ENCODE data around the gene IL32. TPM values are rescaled to one million over a fixed set of nuclear protein-coding genes. Genes with fewer than 3 reads are reported as not detected.
A peak's percentile ranks its signal among the peaks of the same experiment; 100 is the strongest.

The IL32 gene
- total and polyA plus RNA-seq, 9 of the 15 experiments (the other 6 are each of a cell fraction or from before 2014, with no cell fraction given) = 0.21 to 2.2 (median 0.37) TPM; not detected in 3

GRCh38 chr16:3028716-3029319 lies 36.6 kb upstream of the IL32 start:
- Histone ChIP-seq H2AFZ (ENCODE audit: low read depth, low read length) (peak overlapping the region; percentile 71; the same call in 1 of the 2 replicates), H3K36me3 (ENCODE audit: control insufficient read depth, insufficient read depth, low read length) (peaks cover 24% of the 10 kb centered on the region; the same call in 2 of the 3 replicates), H3K9me3 (replicated peaks; ENCODE audit: control insufficient read depth, insufficient read depth, low read depth, low read length) (no peaks in the 10 kb centered on the region), H3K4me2 (ENCODE audit: insufficient read depth, low read length) (peak overlapping the region; percentile 67), H3K27me3 (ENCODE audit: control insufficient read depth in 2 of 2, insufficient read depth in 2 of 2, low read length in 2 of 2) (peaks cover 17 to 45% of the 10 kb centered on the region in 2 experiments; a peak in 4 of 5 replicates), H3K9me1 (ENCODE audit: control insufficient read depth, insufficient read depth, low read length) (no peaks in the 10 kb centered on the region), H3K27ac (ENCODE audit: extremely low read depth, low read depth, low read length) (no peak overlapping the region), H3K4me1 (replicated peaks in 1 of 2; ENCODE audit: control insufficient read depth in 2 of 2, insufficient read depth in 2 of 2, low read length in 2 of 2) (peaks cover 15 to 67% of the 10 kb centered on the region in 2 experiments), H3K79me2 (ENCODE audit: control insufficient read depth, insufficient read depth, low read length) (peaks cover 8% of the 10 kb centered on the region; the same call in 2 of the 3 replicates), H4K20me1 (replicated peaks; ENCODE audit: control insufficient read depth, insufficient read depth, low read length) (0 out of 2 replicates have a peak, but pooled peaks cover 3% of the 10 kb centered on the region), H3K4me3 (no peak overlapping the region; the same call in 1 of the 2 replicates), H3K9ac (ENCODE audit: insufficient read depth in 1 of 2, low read depth in 2 of 2, low read length in 2 of 2) (peak overlapping the region; percentile 40 to 89; a peak in 3 of 4 replicates)
- intact Hi-C loops (cut with micrococcal nuclease) = loop anchor here (1.0 to 10.0 kb wide), 2 partner anchors 26 to 64 kb away; partner anchors contain the start of genes KREMEN2 and PAQR4
- POLR2A ChIA-PET = interaction anchor here (0.6 to 1.8 kb wide), 8 partner anchors 21 to 121 kb away, joined by 3 to 6 read pairs (median 3); no protein-coding TSS in a partner anchor
- in situ Hi-C loops (cut with MboI) = no loop called here
- no peak for ATAC-seq
- no peak for FAIRE-seq
- peak in 1 of 4 experiments; percentile 18 for DNase-seq (ENCODE audit: extremely low read depth in 1 of 4, low spot score in 3 of 4)
- 31% methylated on average over 15 of the region's 15 CpGs for WGBS (ENCODE audit: insufficient coverage, low coverage, missing lambda C conversion rate)
- no TSS peak for BruUV-seq (replicated peaks)
- CTCF ChIA-PET (ENCODE audit: low intra/inter-chr PET ratio) = interaction anchor here (0.7 kb wide), 1 partner anchor 25 kb away, joined by 3 read pairs; no protein-coding TSS in a partner anchor
- TF ChIP-seq GTF3C2 (IDR thresholded peaks at IDR 0.05; ENCODE audit: borderline replicate concordance, extremely low read depth, insufficient read length) (peak; percentile 25), GATA2 (CRISPR knock-in tag; IDR thresholded peaks at IDR 0.05) (no peak), THRB (CRISPR knock-in tag; conservative IDR thresholded peaks at IDR 0.05) (no peak), ZNF75A (CRISPR knock-in tag; IDR thresholded peaks at IDR 0.05) (no peak), NUFIP1 (IDR thresholded peaks at IDR 0.05; ENCODE audit: partially characterized antibody) (no peak), KDM5B (IDR thresholded peaks at IDR 0.05; ENCODE audit: insufficient replicate concordance, low read depth, low read length) (no peak), SLC30A9 (CRISPR knock-in tag; IDR thresholded peaks at IDR 0.05) (no peak), DIDO1 (tag; IDR thresholded peaks at IDR 0.05; ENCODE audit: low read depth) (no peak), BCOR (IDR thresholded peaks at IDR 0.05) (peak; percentile 96), STAG1 (CRISPR knock-in tag; IDR thresholded peaks at IDR 0.05; ENCODE audit: borderline replicate concordance) (0 out of 2 replicates have a peak, but pooled peaks have one; percentile 9), CHD4 (IDR thresholded peaks at IDR 0.05; ENCODE audit: insufficient read depth, insufficient replicate concordance, low read depth, low read length, poor library complexity, severe bottlenecking) (no peak), MCM5 (IDR thresholded peaks at IDR 0.05; ENCODE audit: low read depth) (no peak), ZNF263 (CRISPR knock-in tag; IDR thresholded peaks at IDR 0.05; ENCODE audit: borderline replicate concordance) (no peak; the same call in 1 of the 2 replicates), ZFP36 (IDR thresholded peaks at IDR 0.05; ENCODE audit: low read depth, low read length, partially characterized antibody) (peak; percentile 99), ZNF436 (CRISPR knock-in tag; IDR thresholded peaks at IDR 0.05) (peak; percentile 90), SMARCA4 (IDR thresholded peaks at IDR 0.05) (no peak), SMARCA5 (IDR thresholded peaks at IDR 0.05) (peak; percentile 73; the same call in 1 of the 2 replicates), HDAC2 (IDR thresholded peaks at IDR 0.05) (peak; percentile 67; the same call in 1 of the 2 replicates), POLR2A (conservative IDR thresholded peaks at IDR 0.05) (peak; percentile 13; the same call in 1 of the 2 replicates), KDM1A (IDR thresholded peaks at IDR 0.05) (peak in 1 of 2 experiments; percentile 61; a peak in 2 of 4 replicates)
